GM11168 (cell line): ENCODE measurements around the gene RTN4RL2.

Experiments
- in situ Hi-C: fragments of 300-500 bp; cut with MboI; formaldehyde crosslinking; loops from one replicate; pipeline ENCODE4 v1.12.0; 2022; ENCODE audit warnings: low sequenced_read_pairs; ENCODE audit not compliant: unreplicated experiment

The RTN4RL2 gene

GRCh38 chr11:57460022-57460757 is at the start of gene RTN4RL2:
Gene RTN4RL2 (plus strand): TSS chr11:57460528. CDS start chr11:57460866, 338 bp downstream.
- in situ Hi-C loops: no loop called here

- in situ Hi-C loops: no loop called here
Measured at GRCh38 chr11:57413681-57414080, 46.6 kb upstream of the RTN4RL2 start.

- in situ Hi-C loops: no loop called here
Measured at GRCh38 chr11:57414612-57415212, 45.6 kb upstream of the RTN4RL2 start.

GRCh38 chr11:57416436-57416835 is 43.9 kb upstream of the RTN4RL2 start:
- in situ Hi-C loops: no loop called here

GRCh38 chr11:57417056-57417455 is 43.3 kb upstream of the RTN4RL2 start:
- in situ Hi-C loops: no loop called here

GRCh38 chr11:57418131-57418530 is 42.2 kb upstream of the RTN4RL2 start:
- in situ Hi-C loops: no loop called here

GRCh38 chr11:57419146-57419545 is 41.2 kb upstream of the RTN4RL2 start:
- in situ Hi-C loops: no loop called here

- in situ Hi-C loops: no loop called here
Measured at GRCh38 chr11:57421066-57421465, 39.3 kb upstream of the RTN4RL2 start.

GRCh38 chr11:57421805-57422204 is 38.5 kb upstream of the RTN4RL2 start:
- in situ Hi-C loops: no loop called here

GRCh38 chr11:57422669-57423068 is 37.7 kb upstream of the RTN4RL2 start:
- in situ Hi-C loops: no loop called here

GRCh38 chr11:57424137-57424791 is 36.1 kb upstream of the RTN4RL2 start:
- in situ Hi-C loops: no loop called here

GRCh38 chr11:57424792-57425564 is 35.4 kb upstream of the RTN4RL2 start:
- in situ Hi-C loops: no loop called here

- in situ Hi-C loops: no loop called here
Measured at GRCh38 chr11:57425565-57426438, 34.5 kb upstream of the RTN4RL2 start.

- in situ Hi-C loops: no loop called here
Measured at GRCh38 chr11:57426439-57426928, 33.8 kb upstream of the RTN4RL2 start.

- in situ Hi-C loops: no loop called here
Measured at GRCh38 chr11:57426929-57427726, 33.2 kb upstream of the RTN4RL2 start, which contains the start of gene SLC43A3. Gene SLC43A3 (minus strand): TSS chr11:57427121. CDS start chr11:57426172, 949 bp downstream.

GRCh38 chr11:57427727-57428082 is 32.6 kb upstream of the RTN4RL2 start:
- in situ Hi-C loops: no loop called here

GRCh38 chr11:57428643-57429042 is 31.7 kb upstream of the RTN4RL2 start:
- in situ Hi-C loops: no loop called here

GRCh38 chr11:57429946-57430345 is 30.4 kb upstream of the RTN4RL2 start:
- in situ Hi-C loops: no loop called here

- in situ Hi-C loops: no loop called here
Measured at GRCh38 chr11:57430952-57431351, 29.4 kb upstream of the RTN4RL2 start.
